ENCODE results near the gene PTPRD. TPM values are rescaled to one million over a fixed set of nuclear protein-coding genes. Genes with fewer than 3 reads are reported as not detected.

Gene PTPRD
- total RNA-seq, result 1 to 10 TPM; 2.9 to 5.4 (median 3.6) TPM

DNA sequence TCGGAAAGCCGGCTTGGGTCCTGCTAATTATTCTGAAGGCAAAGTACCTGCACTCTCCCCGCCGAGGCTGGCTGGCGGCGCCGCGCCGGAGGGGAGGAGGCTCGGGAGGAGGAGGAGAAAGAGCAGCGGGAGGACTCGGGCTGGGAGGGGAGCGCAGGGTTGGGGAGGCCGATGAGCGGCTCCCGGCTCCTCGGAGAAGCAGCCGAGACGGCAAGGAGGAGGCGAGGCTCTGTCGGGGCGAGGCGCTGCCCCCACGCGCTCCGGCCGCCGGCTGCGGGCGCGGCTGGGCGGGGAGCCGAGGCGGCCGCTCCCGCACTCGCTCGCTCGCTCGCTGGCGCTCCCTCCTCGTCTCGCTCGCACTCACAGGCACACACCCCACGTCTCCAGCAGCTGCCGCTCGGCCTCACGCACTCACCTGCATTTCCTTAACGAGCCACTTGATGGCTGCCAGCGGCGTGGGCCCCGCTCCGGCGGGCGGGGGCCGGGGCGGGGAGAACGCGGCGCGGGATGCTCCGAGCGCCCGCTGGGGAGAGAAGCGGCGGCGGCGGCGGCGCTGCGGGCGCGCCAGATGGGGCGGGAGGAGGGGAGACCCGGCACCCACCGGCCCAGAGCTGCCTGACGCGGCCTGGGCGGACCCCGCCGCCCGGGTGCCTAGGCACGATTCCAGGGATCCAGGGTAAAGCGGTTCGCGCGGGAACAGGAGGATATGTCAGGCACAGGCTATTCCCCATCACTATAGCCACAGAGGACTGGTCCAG is at the start of gene PTPRD:
PTPRD (minus strand) TSS at position 362 of the 758 bp plus-strand sequence.
- Histone ChIP-seq H3K9me3 (no peaks in the 10 kb centered on the region), H3K27me3 (peaks cover 2 to 62% of the 10 kb centered on the region in 2 donors), H3K4me3 (peak within 1 kb of the TSS; percentile 19 to 70 (median 47)), H3K4me1 (no peaks in the 10 kb centered on the region), H3K27ac (no peak within 1 kb of the TSS), H3K36me3 (no peaks in the 10 kb centered on the region)
- intact Hi-C loops (cut with DNase I; ENCODE audit: low total_unique reads), result no loop called here
- DNase-seq (ENCODE audit: low spot score in 2 of 2), result peak in 1 of 2 donors; percentile 54
- TF ChIP-seq, protein P1, sequence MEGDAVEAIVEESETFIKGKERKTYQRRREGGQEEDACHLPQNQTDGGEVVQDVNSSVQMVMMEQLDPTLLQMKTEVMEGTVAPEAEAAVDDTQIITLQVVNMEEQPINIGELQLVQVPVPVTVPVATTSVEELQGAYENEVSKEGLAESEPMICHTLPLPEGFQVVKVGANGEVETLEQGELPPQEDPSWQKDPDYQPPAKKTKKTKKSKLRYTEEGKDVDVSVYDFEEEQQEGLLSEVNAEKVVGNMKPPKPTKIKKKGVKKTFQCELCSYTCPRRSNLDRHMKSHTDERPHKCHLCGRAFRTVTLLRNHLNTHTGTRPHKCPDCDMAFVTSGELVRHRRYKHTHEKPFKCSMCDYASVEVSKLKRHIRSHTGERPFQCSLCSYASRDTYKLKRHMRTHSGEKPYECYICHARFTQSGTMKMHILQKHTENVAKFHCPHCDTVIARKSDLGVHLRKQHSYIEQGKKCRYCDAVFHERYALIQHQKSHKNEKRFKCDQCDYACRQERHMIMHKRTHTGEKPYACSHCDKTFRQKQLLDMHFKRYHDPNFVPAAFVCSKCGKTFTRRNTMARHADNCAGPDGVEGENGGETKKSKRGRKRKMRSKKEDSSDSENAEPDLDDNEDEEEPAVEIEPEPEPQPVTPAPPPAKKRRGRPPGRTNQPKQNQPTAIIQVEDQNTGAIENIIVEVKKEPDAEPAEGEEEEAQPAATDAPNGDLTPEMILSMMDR (IDR thresholded peaks at IDR 0.05), result no peak
- TF ChIP-seq POLR2AphosphoS5 (IDR thresholded peaks at IDR 0.05) (no peak), POLR2A (IDR thresholded peaks at IDR 0.05) (no peak)

DNA sequence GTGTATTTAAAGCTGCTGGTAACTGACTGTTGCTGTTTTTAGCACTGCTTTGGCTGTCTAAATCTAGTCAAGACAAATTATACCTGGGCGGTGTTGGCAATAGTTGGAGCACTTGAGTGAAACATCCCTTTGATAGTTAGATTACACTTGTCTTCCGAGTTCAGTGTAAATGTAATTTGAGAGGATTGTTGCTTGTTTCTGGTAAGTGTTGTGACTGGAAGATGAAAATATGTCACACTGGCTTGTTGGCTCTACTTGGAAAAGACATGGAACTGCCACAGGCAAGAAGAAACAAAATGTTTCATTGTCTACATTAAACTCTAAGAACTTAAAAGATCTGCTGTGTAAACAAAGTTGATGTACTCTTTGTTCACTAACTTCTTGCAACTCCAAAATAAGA is 49.2 kb upstream of the PTPRD start:
- Histone ChIP-seq H3K36me3 (no peaks in the 10 kb centered on the region), H3K9me3 (no peaks in the 10 kb centered on the region), H3K27me3 (no peaks in the 10 kb centered on the region), H3K4me1 (no peaks in the 10 kb centered on the region), H3K4me3 (no peak overlapping the region), H3K27ac (no peak overlapping the region)
- TF ChIP-seq POLR2AphosphoS5 (IDR thresholded peaks at IDR 0.05) (no peak), POLR2A (IDR thresholded peaks at IDR 0.05) (no peak)
- TF ChIP-seq, protein P1 (IDR thresholded peaks at IDR 0.05), result no peak
- no peak for DNase-seq (ENCODE audit: low spot score in 2 of 2)
- intact Hi-C loops (cut with DNase I; ENCODE audit: low total_unique reads), result no loop called here

DNA sequence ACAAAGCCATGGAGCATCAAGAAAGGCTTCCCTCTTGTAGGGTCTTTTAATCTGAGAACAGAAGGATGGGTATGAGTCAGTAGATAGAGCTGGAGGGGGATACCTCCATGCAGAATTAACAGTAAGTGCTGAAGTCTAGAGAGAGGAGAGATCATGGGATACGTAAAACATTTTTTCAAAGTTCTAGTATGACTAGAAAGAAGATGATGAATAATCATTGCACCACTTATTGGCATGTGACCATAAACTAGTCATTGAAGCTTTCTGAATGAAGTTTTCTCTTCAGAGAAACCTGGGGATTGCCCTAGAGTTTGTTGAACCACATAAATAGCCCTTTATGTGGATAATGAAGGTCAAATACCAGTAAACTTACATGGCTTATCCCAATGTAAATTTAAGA is 48.6 kb upstream of the PTPRD start:
- intact Hi-C loops (cut with DNase I; ENCODE audit: low total_unique reads), result no loop called here

DNA sequence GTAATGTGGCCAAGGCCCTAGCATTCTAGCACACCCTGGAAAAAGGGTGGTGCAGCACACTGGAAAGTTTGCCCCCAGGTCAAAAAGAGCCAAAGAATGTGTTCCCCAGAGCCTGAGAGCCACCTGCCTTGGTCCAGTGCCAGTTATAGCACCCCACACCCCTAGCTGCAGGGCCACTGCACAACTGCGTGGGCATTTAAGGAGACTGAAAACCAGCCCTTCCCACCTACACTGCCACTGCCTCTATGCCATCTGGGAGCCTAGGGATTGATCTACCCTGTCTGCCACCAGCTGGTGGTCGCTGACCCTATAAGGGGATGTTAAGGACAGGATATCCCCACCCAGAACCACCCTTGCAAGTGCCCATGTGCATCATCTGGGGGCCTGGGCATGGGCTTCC is 38.2 kb upstream of the PTPRD start:
- Histone ChIP-seq H3K4me3 (no peak overlapping the region), H3K27ac (no peak overlapping the region), H3K9me3 (peaks cover 13 to 14% of the 10 kb centered on the region in 2 donors), H3K4me1 (no peaks in the 10 kb centered on the region), H3K36me3 (no peaks in the 10 kb centered on the region), H3K27me3 (no peaks in the 10 kb centered on the region)
- TF ChIP-seq, protein P1 (IDR thresholded peaks at IDR 0.05), result no peak
- TF ChIP-seq POLR2A (IDR thresholded peaks at IDR 0.05) (no peak), POLR2AphosphoS5 (IDR thresholded peaks at IDR 0.05) (no peak)
- DNase-seq (ENCODE audit: low spot score in 2 of 2), result no peak
- intact Hi-C loops (cut with DNase I; ENCODE audit: low total_unique reads), result no loop called here

More for the DNA sequence above, 48.6 kb upstream of the PTPRD start:
- DNase-seq (ENCODE audit: low spot score in 2 of 2), result no peak
- H3K4me3 ChIP-seq, result no peak overlapping the region
- no peaks in the 10 kb centered on the region for H3K4me1 ChIP-seq
- H3K27me3 ChIP-seq, result no peaks in the 10 kb centered on the region
- H3K36me3 ChIP-seq, result no peaks in the 10 kb centered on the region
- no peak overlapping the region for H3K27ac ChIP-seq
- no peaks in the 10 kb centered on the region for H3K9me3 ChIP-seq
- TF ChIP-seq, protein P1 (IDR thresholded peaks at IDR 0.05), result no peak
- no peak for TF ChIP-seq POLR2A (IDR thresholded peaks at IDR 0.05)
- no peak for TF ChIP-seq POLR2AphosphoS5 (IDR thresholded peaks at IDR 0.05)

DNA sequence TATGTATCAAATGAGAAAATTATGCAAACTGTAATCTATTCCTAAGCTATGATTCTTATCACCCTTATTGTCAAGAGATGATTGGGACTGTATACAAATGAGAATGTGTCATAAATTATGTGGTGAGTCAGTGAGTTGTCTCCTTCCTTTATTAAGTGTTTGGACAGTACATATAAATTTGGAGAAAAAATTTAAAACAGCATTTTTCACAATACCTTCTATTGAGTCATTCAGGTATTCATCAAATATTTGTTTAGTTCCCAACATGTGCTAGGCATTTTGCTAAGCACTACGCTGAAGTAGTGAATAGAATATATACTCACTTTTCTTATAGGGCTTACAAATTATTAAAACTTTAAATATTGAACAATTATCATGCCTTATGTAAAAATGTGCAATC is 36.3 kb upstream of the PTPRD start:
- TF ChIP-seq, protein P1 (IDR thresholded peaks at IDR 0.05), result no peak
- no peak for TF ChIP-seq POLR2A (IDR thresholded peaks at IDR 0.05)
- no peak for TF ChIP-seq POLR2AphosphoS5 (IDR thresholded peaks at IDR 0.05)
- intact Hi-C loops (cut with DNase I; ENCODE audit: low total_unique reads), result no loop called here

More for the DNA sequence above, 36.3 kb upstream of the PTPRD start:
- Histone ChIP-seq H3K27me3 (no peaks in the 10 kb centered on the region), H3K36me3 (no peaks in the 10 kb centered on the region), H3K4me3 (no peak overlapping the region), H3K4me1 (no peaks in the 10 kb centered on the region), H3K27ac (no peak overlapping the region), H3K9me3 (peaks cover 13 to 14% of the 10 kb centered on the region in 2 donors)
- no peak for DNase-seq (ENCODE audit: low spot score in 2 of 2)
